CD4-positive, alpha-beta T cell treated with Interleukin-12 subunit alpha and Interleukin-12 subunit beta, for 1 hour (primary cell): Measurements from ENCODE around the gene KCNAB1.
"Not testable (repeated sequence)": the region's sequence is repeated elsewhere in the genome, so short reads cannot be mapped to it uniquely, and the experiment has no call there.

Experiments used
- DNase-seq: peaks from one replicate; pipeline ENCODE4 v3.0.0-alpha.2; 2020

KCNAB1 gene

DNA sequence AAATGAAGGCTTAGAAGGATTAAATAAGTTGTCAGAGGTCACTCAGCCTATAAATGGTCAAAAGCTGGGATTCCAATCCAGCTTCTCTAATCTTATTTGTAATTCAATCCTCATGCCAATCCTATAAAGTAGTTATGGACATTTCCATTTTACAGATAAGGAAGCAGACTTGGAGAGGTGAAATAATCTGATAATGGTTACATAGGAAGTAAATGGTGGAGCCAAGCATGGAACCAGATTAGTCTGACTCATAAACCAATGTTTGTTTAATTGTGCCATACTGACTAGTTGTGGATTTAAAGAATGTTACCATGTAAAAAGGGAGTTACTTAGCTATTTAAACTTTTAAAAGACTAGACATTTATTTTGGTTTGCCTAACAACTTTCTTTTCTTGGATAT, 59.7 kb downstream of the KCNAB1 start:
- no peak for DNase-seq

DNA sequence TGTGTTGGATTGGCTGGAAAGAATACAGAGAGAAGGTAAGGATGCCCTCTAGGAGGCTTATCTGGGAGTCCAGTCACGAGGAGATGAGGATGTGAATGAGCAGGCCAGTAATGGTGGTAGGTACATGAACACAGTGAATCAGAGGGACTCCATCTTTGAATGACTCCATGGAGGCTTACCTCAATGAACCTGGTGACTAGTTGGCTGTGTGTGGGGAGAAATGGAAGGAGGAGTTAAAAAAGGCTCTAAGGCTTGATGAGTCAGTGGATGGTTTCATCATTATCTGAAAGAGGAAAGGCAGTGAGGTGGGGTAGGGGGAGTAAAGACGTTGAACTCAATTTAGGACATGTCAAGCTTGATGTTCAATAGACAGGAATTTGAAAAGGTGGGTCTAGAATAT, 61.1 kb downstream of the KCNAB1 start:
- DNase-seq: no peak

DNA sequence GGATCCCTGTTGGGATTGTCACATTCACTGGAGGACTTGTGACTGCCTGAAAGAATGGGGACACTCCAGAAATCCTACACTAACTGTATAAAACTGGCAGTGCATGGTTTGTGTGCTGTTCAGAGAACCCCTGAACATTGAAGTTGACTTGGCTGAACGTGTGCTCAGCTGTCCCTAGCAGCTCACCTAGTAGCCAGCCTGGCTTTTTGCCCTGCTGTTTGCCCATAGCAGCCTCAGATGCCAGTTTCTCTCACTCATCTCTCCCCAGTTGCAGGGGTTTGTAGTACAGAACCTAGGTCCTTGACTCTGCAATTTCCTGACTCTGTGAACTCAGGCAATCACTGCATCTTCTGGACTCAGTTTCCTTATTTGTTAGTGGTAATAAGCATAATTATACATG, 63.0 kb downstream of the KCNAB1 start:
- DNase-seq: no peak

DNA sequence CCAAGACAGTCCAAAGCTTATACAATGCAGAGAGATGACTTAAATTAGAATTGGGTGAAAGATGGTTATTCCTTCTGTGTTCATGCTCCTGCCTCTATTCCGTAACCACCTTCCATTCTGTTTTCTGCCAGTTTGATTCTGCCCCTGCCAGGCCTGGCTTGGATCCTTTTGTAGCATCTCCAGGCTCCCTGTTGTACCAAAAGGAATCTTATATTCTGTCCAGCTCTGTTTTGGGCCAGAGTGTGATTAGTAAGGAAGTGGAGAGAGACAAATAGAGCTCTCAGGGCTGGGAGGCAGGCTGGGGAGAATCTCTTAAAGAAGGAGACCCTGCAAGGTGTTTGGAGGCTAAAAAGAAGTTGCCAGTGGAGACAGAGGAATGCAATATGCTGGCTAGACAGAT, 63.8 kb downstream of the KCNAB1 start:
- DNase-seq: no peak

DNA sequence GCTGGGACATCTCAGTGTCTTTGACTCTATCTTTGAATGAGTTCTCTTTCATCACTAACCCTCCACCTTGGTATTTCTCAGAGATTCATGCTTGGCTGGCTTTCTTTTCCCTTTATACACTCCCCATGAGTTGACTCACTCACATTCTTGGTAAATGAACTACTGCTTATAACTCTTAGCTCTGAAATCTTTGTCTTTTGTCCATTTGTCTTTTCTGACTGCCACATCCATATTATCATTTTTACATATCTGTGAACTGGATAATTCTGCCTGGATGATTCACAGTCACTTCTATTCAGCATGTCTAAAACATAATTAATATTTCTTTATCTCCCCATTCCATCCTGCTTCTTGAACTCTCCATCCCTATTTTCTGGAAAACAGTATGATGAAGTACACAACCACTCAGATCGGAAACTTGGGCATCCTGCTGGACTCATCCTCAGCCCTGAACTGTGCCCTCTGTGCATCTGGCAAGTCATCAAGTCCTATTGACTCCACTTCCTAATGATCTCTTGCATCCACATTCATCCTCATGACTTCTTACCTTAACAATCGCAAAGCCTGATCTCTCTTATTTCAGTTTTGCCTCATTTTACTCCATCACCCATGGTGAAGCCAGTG, 66.9 kb downstream of the KCNAB1 start:
- no peak for DNase-seq

DNA sequence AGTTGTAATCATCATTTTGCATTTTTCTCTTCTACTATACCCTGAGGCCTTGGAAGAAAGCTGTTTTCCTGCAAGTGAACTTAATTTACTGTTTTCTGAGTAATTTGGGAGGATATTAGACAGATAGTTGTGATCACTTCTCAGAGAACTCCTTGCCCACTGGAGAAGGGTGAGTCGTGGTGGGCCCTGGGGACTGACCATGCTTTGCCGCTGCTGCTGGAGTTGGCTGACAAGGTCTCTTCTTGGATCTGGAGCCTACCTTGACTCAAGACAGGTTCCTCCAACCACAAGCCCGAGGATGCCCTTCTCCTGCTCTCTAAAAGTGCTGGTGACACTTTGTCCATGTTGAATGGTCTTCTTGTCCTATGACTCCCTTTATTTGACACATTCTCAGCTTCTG, 68.4 kb downstream of the KCNAB1 start:
- DNase-seq: no peak

DNA sequence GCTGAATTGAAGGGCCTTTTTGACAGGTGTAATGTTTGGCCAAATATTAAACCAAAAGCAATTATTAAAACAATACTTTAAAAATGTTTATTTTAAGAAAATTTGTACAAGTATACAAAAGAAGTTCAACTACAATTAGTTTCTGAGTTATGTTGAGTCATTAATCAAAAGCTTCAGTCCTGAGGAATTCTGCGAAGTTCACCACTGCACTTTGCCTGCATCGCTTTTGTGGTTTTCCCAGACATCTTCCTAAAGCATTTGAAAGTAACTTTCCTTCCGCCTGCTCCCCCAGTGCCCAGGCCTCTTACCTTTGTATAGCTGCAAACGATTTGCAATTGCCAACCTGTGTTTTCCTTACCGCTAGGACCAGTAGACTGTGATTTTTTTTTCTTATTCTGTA, 69.5 kb downstream of the KCNAB1 start:
- DNase-seq: no peak

DNA sequence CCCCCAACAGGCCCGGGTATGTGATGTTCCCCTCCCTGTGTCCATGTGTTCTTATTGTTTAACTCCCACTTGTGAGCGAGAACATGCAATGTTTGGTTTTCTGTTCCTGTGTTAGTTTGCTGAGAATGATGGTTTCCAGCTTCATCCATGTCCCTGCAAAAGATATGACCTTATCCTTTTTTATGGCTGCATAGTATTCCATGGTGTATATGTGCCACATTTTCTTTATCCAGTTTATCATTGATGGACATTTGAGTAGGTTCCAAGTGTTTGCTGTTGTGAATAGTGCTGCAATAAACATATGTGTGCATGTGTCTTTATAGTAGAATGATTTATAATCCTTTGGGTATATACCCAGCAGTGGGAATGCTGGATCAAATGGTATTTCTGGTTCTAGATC, 74.6 kb downstream of the KCNAB1 start:
- not testable (repeated sequence) for DNase-seq

DNA sequence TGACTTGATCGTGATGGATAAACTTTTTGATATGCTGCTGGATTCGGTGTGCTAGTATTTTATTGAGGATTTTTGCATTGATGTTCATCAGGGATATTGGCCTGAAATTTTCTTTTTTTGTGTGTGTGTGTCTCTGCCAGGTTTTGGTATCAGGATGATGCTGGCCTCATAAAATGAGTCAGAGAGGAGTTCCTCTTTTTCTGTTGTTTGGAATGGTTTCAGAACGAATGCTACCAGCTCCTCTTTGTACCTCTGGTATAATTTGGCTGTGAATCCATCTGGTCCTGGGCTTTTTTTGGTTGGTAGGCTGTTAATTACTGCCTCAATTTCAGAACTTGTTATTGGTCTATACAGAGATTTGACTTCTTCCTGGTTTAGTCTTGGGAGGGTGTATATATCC, 76.8 kb downstream of the KCNAB1 start:
- DNase-seq: not testable (repeated sequence)

DNA sequence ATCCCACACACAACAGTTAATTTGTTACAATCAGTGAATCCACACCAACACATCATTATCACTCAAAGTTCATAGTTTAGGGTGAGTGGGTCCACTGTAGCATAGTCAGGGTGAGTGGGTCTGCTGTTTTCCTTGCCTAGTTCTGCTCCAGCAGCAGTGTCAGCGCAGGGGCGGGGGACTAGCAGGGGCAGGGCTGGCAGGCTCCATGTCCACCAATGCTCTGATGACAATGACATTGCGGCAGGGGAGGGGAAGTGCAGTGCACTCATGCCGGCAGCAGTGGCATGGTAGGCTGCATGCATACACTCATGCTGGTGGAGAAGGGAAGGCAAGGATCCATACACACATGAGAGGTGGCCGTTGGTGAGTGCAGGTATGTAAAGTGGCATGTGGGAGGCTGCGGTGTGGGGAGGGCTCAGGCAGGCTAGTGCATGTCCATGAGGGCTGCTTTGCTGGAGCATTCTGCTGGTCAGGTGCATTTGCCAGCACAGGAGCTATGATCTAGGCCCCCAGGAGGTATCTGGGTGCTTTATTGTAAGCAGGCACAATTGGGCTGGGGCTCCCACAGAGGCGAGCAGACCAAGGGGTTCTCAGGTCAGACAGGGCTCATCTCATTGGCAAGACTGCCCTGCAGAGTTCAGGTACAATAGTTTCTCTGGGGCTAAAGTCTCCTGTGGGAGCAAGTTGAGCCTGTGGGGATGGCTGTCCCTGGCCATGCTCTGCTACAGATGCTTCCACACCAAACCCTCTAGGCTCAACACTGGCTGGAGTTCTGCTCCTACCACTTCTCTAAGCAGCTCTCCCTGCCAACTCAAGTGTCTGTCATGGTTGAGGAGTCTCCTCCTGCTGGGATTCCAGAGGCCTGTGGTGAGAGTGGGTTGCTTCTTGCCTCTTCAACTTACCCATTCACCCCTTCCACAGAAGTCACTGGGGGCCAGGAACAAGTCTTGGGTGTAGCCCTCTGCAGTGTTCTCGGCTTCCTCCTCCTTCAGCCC, 81.3 kb downstream of the KCNAB1 start:
- DNase-seq: no peak

DNA sequence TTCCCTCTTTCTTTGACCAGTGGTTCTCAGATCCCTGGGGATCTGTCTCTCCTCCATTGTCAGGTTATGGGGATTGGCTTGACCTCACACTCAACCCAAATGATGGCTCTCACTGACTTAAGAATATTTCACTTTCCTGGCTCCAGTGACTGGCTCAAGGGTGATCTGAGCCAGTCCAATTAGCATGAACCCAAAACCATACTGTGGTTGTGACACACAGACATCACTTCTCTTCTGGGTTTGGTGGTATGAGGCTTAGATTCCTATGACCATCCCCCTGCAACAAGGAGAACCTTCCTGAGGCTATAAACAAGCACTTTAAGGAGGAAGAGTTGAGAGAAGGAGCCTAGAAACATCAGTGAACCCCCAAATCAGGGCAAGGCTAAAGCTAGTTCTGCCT, 85.8 kb downstream of the KCNAB1 start:
- no peak for DNase-seq

DNA sequence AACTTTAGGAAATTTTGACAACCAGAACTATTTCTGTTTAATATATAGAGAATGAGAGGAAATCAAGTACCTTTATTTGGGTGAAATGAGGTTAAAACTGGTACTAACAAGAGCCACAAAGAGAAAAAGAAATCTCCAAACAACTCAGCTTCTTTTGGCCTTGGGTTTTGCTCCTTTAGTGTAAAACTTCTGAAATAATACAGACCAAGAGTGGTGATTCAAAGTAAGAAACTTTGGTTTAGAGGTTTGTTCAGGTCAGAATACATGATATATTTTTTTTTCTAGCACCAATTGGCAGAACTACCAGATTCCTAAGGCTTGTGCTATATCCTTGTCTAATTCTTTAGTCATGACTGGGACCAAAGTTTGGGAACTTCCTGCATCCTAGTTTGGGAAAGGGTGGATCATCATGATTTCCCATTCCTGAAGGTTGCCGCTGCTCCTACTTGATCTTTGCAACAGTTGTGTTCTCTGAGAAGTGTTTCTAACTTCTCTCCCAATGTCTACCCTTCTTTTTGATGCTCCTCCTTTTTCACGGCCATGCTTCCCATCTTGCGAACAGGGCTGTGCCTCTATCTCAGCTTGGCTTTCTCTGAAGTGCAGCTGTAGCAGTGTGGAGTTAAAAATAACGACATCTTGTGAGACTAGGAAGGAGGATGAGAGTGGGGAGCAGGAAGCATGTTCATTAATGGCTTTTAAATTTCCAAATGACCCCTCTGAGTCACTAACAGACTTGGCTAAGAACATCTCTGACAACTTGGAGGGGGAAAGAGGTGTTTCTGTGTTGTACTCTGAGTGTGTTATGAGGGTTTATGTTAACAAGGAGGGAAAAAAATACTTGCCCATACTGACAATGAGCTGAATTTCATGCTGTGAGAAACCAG, 87.7 kb downstream of the KCNAB1 start:
- DNase-seq: no peak

DNA sequence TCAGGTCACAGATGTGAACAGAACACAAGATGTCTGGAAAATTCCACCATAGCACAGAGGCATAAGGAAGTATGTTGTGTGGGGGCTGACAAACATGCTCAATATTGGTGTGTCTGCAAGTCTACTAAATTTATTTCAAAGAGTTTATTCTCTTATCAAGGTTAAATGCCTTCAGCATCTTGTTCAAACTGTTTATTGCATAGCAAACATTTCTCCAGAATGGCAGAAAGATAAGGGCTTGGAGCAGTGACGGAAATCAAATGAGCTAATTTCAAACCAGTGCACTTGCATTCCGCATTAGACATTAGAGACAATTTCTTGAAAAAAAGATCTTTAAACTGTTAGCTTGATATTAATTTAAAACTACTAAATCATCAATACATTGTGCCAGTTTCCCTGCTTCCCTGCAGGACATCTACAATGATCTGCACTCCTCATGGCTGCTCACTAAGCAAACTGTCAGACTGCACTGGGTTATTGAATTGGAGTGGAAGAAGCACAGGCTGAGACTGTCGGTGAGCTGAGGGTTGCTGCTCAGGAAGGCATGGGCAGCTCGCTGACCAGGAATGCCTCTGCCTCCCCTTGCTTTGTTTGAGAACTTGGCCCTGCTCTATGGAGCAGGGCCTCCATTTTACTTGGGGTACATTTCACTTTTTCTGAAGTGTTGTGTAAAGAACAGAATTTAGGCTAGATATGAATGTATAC, 89.4 kb downstream of the KCNAB1 start:
- DNase-seq: no peak

DNA sequence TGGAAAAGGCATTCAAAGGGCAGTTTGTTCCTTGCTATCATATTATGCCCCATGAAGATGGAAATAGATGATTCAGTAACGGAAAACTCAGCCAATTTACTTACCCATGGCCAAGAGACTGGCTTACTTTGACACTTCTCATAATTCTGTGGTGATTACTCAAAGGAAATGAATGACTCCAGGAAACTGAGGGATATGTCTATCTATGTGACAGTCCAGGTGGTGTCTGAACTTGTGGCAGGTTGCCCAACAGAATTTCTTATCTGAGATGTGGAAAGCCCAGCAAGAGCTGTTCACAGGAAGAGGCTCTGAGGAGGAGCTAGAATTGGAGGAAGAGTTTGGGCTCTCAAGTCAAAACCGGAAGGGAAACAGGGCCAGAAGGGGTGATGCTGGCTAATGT, 91.2 kb downstream of the KCNAB1 start:
- DNase-seq: no peak

DNA sequence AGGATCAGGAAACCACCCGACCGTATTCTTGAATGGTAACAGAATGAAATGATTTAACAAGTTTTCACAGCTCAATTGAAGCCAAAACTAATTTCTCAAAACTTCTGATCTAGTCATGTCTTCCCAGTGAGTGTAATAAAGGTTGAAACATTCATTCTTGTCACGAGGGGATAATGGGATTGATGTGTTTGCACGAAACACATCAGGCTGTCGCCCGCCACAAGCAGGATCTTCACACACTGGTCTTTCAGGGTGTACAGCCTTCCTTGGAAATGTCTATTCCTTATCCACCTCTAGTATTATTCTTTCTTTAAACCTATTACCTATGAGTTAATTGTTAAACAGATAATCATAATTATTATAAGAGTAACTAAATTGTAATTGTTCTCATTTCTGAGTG, 94.3 kb downstream of the KCNAB1 start:
- no peak for DNase-seq

DNA sequence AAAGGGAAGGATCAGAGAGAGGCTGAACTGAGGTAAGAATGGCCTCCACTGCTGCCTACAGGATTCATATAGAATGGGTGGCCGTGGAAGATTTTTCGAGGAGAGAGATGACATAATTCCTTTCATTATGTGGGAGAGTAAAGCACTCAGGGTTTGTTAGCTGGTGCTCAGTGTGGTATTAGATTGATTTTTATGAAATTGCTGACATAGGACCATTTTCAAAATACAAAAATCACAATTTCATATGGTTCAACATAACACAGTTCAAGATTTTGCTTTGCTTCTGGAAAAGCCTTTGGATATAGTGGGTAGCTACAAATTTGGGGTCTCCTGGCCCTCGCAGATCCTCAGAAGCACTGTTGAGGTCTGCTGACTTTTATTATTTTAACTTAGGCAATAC, 95.4 kb downstream of the KCNAB1 start:
- DNase-seq: no peak

DNA sequence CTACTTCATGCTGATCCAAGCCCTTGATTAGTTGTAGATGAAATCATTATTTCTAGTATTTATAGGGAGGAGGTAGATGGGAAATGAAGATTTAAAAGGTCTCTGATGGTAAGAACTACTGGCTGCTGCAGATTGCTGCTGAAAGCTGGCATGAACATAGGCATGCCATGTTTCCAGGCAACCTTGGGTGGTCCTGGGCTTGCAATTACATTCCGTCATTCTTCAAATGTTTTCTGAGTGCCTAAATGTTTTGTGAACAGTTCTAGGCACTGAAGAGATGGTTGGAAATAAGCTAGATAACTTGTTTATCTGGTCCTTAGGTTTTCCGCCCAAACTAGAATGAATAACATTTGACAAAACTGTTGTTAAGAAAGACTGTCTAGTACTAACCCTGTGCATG, 95.8 kb downstream of the KCNAB1 start:
- no peak for DNase-seq

DNA sequence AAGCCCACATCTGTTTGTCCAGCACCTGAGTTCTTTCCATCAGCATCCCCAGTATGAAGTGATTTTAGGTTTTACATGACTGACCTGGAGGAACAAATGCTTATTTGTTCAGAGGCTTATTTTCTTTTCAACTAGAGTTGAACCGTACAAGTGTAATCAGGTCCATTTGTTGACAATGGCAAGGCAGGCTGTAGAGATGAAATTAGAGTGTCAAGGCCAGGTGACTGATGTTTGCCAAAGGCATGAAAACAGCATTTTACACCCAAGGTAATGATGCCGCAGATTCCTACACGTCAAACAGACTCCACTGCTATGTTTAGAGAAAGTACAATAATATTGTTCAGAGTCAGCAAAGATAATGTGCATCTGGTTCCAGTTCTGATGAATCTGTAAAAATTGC, 96.5 kb downstream of the KCNAB1 start:
- DNase-seq: no peak

DNA sequence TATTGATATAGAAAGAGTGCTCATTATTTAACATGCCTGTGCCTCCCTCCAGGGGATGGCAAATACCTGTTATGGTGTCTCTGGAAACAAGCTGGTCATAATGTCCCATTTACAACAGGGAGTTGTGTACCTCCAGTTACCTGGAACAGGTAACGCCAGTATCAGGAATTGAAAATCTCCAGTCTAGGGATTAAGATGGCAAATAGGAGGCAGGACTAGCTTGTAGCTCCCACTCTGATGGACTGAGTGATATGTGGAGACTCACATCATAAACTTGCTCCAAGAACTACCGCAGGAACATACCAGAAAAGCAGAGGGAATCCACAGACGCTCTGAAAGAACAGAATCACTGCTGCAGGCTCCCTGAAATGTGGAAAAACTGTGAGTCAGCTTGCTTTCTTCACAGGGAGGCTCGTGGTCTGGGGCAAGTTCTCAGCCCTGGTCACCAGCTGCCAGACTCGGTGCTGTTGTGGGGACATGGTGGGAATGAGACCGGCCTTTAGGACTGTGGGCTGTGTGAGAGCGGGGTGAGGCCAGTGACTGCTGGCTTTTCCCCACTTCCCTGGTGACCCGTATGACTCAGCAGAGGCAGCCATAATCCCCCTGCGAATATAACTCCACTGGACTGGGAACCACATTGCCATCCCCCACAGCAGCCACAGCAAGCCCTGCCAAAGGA, 97.4 kb downstream of the KCNAB1 start:
- DNase-seq: no peak

DNA sequence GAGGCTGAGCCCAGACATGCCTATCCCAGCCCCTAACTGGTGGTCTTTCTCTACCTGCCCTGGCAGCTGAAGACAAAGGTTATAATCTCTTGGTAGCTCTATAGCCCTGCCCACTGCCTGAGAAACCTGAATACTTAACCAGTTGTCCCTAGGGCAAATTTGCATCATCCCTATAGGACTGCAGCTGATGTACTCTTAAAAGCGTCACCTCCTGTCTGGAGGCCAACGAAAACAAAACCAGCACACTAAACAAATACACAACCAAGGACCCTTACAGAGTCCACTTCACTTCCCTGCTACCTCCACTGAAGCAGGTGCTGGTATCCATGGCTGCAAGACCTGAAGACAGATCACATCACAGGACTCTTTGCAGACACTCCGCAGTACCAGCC, 98.0 kb downstream of the KCNAB1 start:
- DNase-seq: no peak

DNA sequence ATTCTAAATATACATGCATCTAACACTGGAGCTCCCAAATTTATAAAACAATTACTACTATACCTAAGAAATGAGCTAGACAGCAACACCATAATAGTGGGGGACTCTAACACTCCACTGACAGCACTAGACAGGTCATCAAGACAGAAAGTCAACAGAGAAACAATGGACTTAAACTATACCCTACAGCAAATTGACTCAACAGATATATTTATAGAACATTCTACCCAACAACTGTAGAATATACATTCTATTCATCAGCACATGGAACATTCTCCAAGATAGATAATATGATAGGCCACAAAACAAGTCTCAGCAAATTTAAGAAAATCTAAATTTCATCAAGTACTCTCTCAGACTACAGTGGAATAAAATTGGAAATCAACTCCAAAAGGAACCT, 102.0 kb downstream of the KCNAB1 start:
- not testable (repeated sequence) for DNase-seq

DNA sequence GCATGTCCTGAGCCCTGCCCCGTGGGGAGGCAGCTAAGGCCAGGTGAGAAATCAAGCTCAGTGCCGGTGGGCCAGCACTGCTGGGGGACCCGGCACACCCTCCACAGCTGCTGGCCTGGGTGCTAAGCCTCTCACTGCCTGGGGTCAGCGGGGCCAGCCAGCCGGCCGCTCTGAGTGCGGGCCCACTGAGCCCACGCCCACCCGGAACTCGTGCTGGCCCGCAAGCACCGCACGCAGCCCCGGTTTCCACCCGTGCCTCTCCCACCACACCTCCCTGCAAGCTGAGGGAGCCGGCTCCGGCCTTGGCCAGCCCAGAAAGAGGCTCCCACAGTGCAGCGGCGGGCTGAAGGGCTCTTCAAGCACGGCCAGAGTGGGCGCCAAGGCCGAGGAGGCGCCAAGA, 103.7 kb downstream of the KCNAB1 start:
- DNase-seq: not testable (repeated sequence)
